ENCODE measurements around the gene CYP19A1.

DNA sequence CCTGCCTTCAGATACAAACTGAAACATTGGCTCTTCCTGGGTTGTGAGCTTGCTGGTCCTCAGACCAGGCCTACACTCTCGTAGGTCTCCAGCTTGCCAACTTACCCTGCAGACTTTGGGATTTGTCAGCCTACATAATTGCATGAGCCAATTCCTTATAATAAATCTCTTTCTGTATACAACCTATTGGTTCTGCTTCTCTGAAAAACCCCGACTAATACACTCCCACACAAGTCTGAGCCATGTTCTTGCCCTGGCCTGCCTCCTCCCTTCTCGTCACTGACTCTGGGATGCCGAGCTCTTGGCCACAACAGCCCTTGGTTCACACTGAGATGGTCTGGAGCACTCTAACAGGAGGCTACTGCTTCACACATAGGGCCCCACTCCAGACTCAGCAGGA is 9.5 kb downstream of the CYP19A1 start:
- TF ChIP-seq EZH2 (IDR thresholded peaks at IDR 0.05; ENCODE audit: insufficient read depth, poor library complexity, severe bottlenecking) (no peak), EZH2phosphoT487 (IDR thresholded peaks at IDR 0.05; ENCODE audit: insufficient read depth, low read depth) (no peak)

All from GM23248 (cell line).